Astrocyte (in vitro differentiated cells and primary cell): ENCODE data around the gene CCDC87. TPM values are rescaled to one million over a fixed set of nuclear protein-coding genes. Genes with fewer than 3 reads are reported as not detected.

Source experiments
- DNase-seq: peaks from one replicate; pipeline ENCODE4 v3.0.0-alpha.2; 2010; ENCODE audit warnings: low read depth
- FAIRE-seq: peaks from 2 replicates; lab custom pipeline; 2011; peaks lifted over from hg19 to GRCh38; lab: Jason Lieb, UNC
- H2AFZ ChIP-seq: 2 replicates; pipeline ENCODE4 v1.6.0; 2012; ENCODE audit warnings: low read depth, low read length, inconsistent platforms
- H3K27ac ChIP-seq: 2 replicates; pipeline ENCODE4 v1.5.1; 2011; ENCODE audit warnings: low read depth, low read length, inconsistent platforms
- H3K27me3 ChIP-seq: 2 replicates; pipeline ENCODE4 v1.6.0; 2011; ENCODE audit warnings: low read length, inconsistent platforms; ENCODE audit not compliant: insufficient read depth
- H3K36me3 ChIP-seq: 2 replicates; pipeline ENCODE4 v1.5.1; 2011; ENCODE audit warnings: low read length, inconsistent platforms; ENCODE audit not compliant: insufficient read depth
- H3K4me1 ChIP-seq: 2 replicates; pipeline ENCODE4 v1.5.1; 2011; ENCODE audit warnings: low read length, inconsistent platforms; ENCODE audit not compliant: insufficient read depth
- H3K4me2 ChIP-seq: 2 replicates; pipeline ENCODE4 v1.6.0; 2012; ENCODE audit warnings: low read length, inconsistent platforms
- H3K4me3 ChIP-seq: 2 replicates; pipeline ENCODE4 v1.5.1; 2011; ENCODE audit warnings: low read depth, mild to moderate bottlenecking, low read length, inconsistent platforms; ENCODE audit not compliant: insufficient read depth
- H3K79me2 ChIP-seq: 2 replicates; pipeline ENCODE4 v1.6.0; 2012; ENCODE audit warnings: mild to moderate bottlenecking, low read length, inconsistent platforms; ENCODE audit not compliant: insufficient read depth
- H3K9ac ChIP-seq: 2 replicates; pipeline ENCODE4 v1.6.0; 2012; ENCODE audit warnings: mild to moderate bottlenecking, low read length, inconsistent platforms
- H3K9me3 ChIP-seq: 2 replicates; pipeline ENCODE4 v1.5.1; 2012; ENCODE audit warnings: low read depth, mild to moderate bottlenecking, low read length, inconsistent platforms; ENCODE audit not compliant: insufficient read depth
- H4K20me1 ChIP-seq: 2 replicates; pipeline ENCODE4 v1.6.0; 2012; ENCODE audit warnings: low read length, inconsistent platforms; ENCODE audit not compliant: insufficient read depth
- H3K27ac Mint-ChIP-seq: one replicate; pipeline ENCODE4 v1.8.0; 2021; ENCODE audit warnings: mild to moderate bottlenecking, mixed read lengths; ENCODE audit not compliant: unreplicated experiment
- H3K27me3 Mint-ChIP-seq: one replicate; pipeline ENCODE4 v1.8.0; 2021; ENCODE audit warnings: low read depth, mixed read lengths; ENCODE audit not compliant: unreplicated experiment
- H3K36me3 Mint-ChIP-seq: one replicate; pipeline ENCODE4 v1.8.0; 2021; ENCODE audit warnings: low read depth, mixed read lengths; ENCODE audit not compliant: unreplicated experiment
- H3K4me1 Mint-ChIP-seq: one replicate; pipeline ENCODE4 v1.8.0; 2021; ENCODE audit warnings: low read depth, mixed read lengths; ENCODE audit not compliant: unreplicated experiment
- H3K4me3 Mint-ChIP-seq: one replicate; pipeline ENCODE4 v1.8.0; 2021; ENCODE audit warnings: mild to moderate bottlenecking, moderate library complexity, mixed read lengths; ENCODE audit not compliant: unreplicated experiment
- H3K9me3 Mint-ChIP-seq: one replicate; pipeline ENCODE4 v1.8.0; 2021; ENCODE audit warnings: mild to moderate bottlenecking, mixed read lengths; ENCODE audit not compliant: unreplicated experiment
- EZH2 ChIP-seq: IDR thresholded peaks from 2 replicates; pipeline ENCODE4 v1.6.1; 2012; ENCODE audit warnings: mild to moderate bottlenecking, low read length, inconsistent platforms; ENCODE audit not compliant: insufficient read depth
- total RNA-seq: library from RNA; stranded (reverse); gene quantifications from 2 replicates; pipeline ENCODE4 v1.2.1, GENCODE V29; 2021
- TF ChIP-seq, protein P1 (sequence below): IDR thresholded peaks from 2 replicates; pipeline ENCODE4 v1.5.1; 2011; ENCODE audit warnings: low read depth, mild to moderate bottlenecking, inconsistent platforms, low read length, moderate library complexity; ENCODE audit not compliant: insufficient read depth

Gene CCDC87
- total RNA-seq, 1 donor from 2014 or later: 0.34 TPM

DNA sequence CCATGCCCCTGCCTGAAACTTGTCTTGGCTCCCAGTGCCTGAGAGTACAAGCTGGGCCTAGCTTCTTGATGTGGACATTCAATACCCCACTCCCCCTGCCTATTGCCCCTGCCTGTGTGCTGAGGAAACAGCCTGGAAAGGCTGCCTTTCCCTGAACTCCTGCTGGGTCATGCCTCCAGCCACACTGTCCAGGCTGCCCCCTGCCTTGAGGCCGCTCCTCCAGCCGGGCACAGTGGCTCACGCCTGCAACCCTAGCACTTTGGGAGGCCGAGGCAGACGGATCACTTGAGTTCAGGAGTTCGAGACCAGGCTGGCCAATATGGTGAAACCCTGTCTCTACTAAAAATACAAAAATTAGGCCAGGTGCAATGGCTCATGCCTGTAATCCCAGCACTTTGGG is 10.2 kb upstream of the CCDC87 start:
- no peak overlapping the region for H3K9ac ChIP-seq
- Mint-ChIP-seq H3K4me3 (no peak overlapping the region), H3K36me3 (peaks cover 24% of the 10 kb centered on the region), H3K27me3 (no peaks in the 10 kb centered on the region), H3K27ac (no peak overlapping the region), H3K4me1 (peaks cover 9% of the 10 kb centered on the region), H3K9me3 (no peaks in the 10 kb centered on the region)
- peaks cover 46% of the 10 kb centered on the region for H4K20me1 ChIP-seq
- H3K27ac ChIP-seq: no peak overlapping the region
- no peak for FAIRE-seq
- no peak for TF ChIP-seq EZH2
- TF ChIP-seq, protein P1, sequence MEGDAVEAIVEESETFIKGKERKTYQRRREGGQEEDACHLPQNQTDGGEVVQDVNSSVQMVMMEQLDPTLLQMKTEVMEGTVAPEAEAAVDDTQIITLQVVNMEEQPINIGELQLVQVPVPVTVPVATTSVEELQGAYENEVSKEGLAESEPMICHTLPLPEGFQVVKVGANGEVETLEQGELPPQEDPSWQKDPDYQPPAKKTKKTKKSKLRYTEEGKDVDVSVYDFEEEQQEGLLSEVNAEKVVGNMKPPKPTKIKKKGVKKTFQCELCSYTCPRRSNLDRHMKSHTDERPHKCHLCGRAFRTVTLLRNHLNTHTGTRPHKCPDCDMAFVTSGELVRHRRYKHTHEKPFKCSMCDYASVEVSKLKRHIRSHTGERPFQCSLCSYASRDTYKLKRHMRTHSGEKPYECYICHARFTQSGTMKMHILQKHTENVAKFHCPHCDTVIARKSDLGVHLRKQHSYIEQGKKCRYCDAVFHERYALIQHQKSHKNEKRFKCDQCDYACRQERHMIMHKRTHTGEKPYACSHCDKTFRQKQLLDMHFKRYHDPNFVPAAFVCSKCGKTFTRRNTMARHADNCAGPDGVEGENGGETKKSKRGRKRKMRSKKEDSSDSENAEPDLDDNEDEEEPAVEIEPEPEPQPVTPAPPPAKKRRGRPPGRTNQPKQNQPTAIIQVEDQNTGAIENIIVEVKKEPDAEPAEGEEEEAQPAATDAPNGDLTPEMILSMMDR: no peak
- H3K36me3 ChIP-seq: peaks cover 4% of the 10 kb centered on the region
- H3K4me2 ChIP-seq: no peak overlapping the region
- H2AFZ ChIP-seq: no peak overlapping the region
- no peak for DNase-seq
- no peaks in the 10 kb centered on the region for H3K27me3 ChIP-seq
- H3K79me2 ChIP-seq: no peaks in the 10 kb centered on the region
- H3K9me3 ChIP-seq: no peaks in the 10 kb centered on the region
- H3K4me3 ChIP-seq: no peak overlapping the region
- peaks cover 22% of the 10 kb centered on the region for H3K4me1 ChIP-seq

DNA sequence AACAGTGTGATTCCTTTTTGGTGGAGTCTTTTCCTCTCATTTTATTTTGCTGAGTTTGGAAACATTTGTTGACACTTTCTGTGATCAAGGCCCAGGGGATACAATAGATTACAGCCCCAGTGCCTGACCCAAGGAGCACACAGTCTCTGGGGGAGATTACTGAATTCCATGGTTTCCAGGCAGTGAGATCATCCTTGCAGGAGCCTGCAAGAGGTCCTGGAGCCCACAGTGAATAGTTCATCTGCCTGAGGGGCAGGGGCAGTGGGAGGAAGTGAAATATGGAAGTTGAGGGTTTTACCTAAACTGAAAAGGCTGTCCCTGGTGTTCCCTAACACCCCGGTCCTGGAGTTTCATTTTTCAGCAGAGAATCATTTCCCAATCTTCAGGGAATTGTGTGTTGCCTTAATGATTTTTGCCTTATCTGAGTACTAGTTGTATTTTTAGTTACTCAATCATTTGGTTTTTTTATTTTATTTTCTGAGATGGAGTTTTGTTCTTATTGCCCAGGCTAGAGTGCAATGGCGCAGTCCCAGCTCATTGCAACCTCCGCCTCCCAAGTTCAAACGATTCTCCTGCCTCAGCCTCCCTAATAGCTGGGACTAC is 7.9 kb upstream of the CCDC87 start:
- H3K9ac ChIP-seq: peak overlapping the region; percentile 11
- TF ChIP-seq, protein P1: no peak
- no peak for TF ChIP-seq EZH2
- no peak overlapping the region for H2AFZ ChIP-seq
- FAIRE-seq (no peak), DNase-seq (no peak)
- Mint-ChIP-seq H3K4me3 (no peak overlapping the region), H3K27ac (peak overlapping the region; percentile 83), H3K27me3 (no peaks in the 10 kb centered on the region), H3K36me3 (peaks cover 20% of the 10 kb centered on the region), H3K4me1 (peaks cover 9% of the 10 kb centered on the region), H3K9me3 (no peaks in the 10 kb centered on the region)
- H3K36me3 ChIP-seq: peaks cover 4% of the 10 kb centered on the region
- no peaks in the 10 kb centered on the region for H3K79me2 ChIP-seq
- no peaks in the 10 kb centered on the region for H3K9me3 ChIP-seq
- peaks cover 41% of the 10 kb centered on the region for H4K20me1 ChIP-seq
- peaks cover 23% of the 10 kb centered on the region for H3K4me1 ChIP-seq
- H3K4me3 ChIP-seq: no peak overlapping the region
- H3K27ac ChIP-seq: no peak overlapping the region
- H3K4me2 ChIP-seq: no peak overlapping the region
- H3K27me3 ChIP-seq: no peaks in the 10 kb centered on the region

DNA sequence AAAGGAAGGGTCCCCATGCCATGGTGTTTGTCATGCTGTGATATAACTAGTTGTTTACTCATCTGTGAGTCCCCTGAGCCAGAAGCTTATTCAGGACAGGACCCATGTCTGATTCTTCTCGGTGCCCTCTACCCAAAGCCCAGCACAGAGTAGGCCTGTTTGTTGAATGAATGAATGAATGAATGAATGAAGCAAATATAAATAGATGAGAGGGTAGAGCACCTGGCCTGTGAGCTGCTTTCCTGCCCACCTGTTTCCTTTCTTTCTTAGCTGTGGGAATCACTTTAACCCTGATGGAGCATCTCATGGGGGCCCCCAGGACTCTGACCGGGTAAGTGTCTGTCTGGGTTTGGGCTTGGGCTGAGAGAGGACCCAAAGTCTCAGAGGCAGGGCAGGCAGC is 7.4 kb upstream of the CCDC87 start:
- DNase-seq (no peak), FAIRE-seq (no peak)
- H2AFZ ChIP-seq: no peak overlapping the region
- no peak for TF ChIP-seq EZH2
- TF ChIP-seq, protein P1: no peak
- H3K9ac ChIP-seq: peak overlapping the region; percentile 11
- H3K4me1 ChIP-seq: peaks cover 28% of the 10 kb centered on the region
- H3K27ac ChIP-seq: no peak overlapping the region
- Mint-ChIP-seq H3K27ac (peak overlapping the region; percentile 83), H3K36me3 (peaks cover 17% of the 10 kb centered on the region), H3K9me3 (no peaks in the 10 kb centered on the region), H3K27me3 (no peaks in the 10 kb centered on the region), H3K4me3 (no peak overlapping the region), H3K4me1 (peaks cover 10% of the 10 kb centered on the region)
- no peaks in the 10 kb centered on the region for H3K27me3 ChIP-seq
- H3K9me3 ChIP-seq: no peaks in the 10 kb centered on the region
- no peaks in the 10 kb centered on the region for H3K79me2 ChIP-seq
- peaks cover 4% of the 10 kb centered on the region for H3K36me3 ChIP-seq
- peaks cover 46% of the 10 kb centered on the region for H4K20me1 ChIP-seq
- H3K4me2 ChIP-seq: no peak overlapping the region
- no peak overlapping the region for H3K4me3 ChIP-seq
